Stimulated activated CD4-positive, alpha-beta T cell treated with anti-CD3 and anti-CD28 coated beads, Interleukin-2, amount 100 ng/mL, for 4 hours (primary cell): Measurements from ENCODE around the gene ANKS1B.
"Not testable (repeated sequence)": the region's sequence is repeated elsewhere in the genome, so short reads cannot be mapped to it uniquely, and the experiment has no call there.

Experiments
- DNase-seq: peaks from one replicate; pipeline ENCODE4 v3.0.0-alpha.2; 2020; ENCODE audit warnings: low read depth

The ANKS1B gene

GRCh38 chr12:98868538-98868937, 1116.2 kb downstream of the ANKS1B start:
- no peak for DNase-seq

GRCh38 chr12:98868076-98868475, 1116.7 kb downstream of the ANKS1B start:
- DNase-seq = no peak

DNA sequence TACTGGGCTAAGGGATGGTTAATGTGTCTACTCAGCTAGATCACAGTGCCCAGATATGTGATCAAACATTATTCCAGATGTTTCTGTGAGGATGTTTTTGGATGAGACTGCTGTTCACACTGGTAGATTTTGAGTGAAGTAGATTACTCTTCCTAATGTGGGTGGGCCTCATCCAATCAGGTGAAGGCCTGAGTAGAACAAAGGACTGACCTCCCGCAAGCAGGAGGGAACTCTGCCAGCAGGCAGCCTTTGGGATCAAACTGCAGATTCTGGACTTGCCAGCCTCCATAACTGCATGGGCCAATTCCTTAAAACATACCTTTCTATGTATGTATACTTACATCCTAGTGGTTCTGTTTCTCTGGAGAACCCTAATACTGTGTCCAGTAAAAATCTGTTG, 1120.4 kb downstream of the ANKS1B start:
- no peak for DNase-seq

GRCh38 chr12:98863167-98863566, 1121.6 kb downstream of the ANKS1B start:
- DNase-seq = no peak

DNA sequence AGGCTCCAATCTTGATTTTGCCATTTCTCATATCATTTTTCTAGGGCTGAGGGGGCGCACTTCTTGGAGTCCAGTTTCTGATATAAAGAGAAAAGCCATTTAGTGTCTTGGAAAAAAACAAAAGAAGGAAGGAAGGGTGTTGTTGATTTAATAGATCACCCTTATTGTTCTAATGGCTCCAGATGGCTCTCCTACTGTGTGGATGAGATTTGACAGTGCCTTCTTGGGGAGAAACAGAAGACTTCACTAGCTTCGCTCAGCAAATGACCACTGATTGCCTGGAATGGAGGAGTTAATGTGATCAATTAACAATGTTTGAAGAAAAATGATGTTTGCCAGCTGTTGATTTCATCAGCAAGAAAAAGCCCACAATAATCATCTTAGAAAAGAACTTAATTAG, 1123.5 kb downstream of the ANKS1B start:
- DNase-seq = no peak

GRCh38 chr12:98856897-98857540, 1127.7 kb downstream of the ANKS1B start:
- no peak for DNase-seq

- no peak for DNase-seq
These were observed 1132.6 kb downstream of the ANKS1B start for GRCh38 chr12:98852181-98852580.

DNA sequence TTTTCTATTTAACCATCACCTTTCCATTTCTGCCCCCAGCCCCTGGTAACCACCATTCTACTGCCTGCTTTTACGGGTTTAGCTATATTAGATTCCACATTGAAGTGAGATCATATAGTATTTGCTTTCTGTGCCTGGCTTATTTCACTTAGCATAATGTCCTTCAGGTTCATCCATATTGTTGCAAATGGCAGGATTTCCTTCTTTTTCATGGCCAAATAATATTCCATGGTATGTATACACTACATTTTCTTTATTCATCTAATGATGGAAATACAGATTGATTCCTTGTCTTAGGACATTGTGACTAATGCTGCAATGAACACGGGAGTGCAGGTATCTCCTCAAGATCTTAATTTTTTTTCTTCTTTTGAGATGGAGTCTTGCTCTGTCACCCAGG, 1137.5 kb downstream of the ANKS1B start:
- DNase-seq = no peak

- DNase-seq = no peak
These were observed 1138.8 kb downstream of the ANKS1B start for GRCh38 chr12:98845957-98846356.

- no peak for DNase-seq
These were observed 1144.4 kb downstream of the ANKS1B start for GRCh38 chr12:98840325-98840724.

- no peak for DNase-seq
These were observed 1146.5 kb downstream of the ANKS1B start for GRCh38 chr12:98838231-98838647.

DNA sequence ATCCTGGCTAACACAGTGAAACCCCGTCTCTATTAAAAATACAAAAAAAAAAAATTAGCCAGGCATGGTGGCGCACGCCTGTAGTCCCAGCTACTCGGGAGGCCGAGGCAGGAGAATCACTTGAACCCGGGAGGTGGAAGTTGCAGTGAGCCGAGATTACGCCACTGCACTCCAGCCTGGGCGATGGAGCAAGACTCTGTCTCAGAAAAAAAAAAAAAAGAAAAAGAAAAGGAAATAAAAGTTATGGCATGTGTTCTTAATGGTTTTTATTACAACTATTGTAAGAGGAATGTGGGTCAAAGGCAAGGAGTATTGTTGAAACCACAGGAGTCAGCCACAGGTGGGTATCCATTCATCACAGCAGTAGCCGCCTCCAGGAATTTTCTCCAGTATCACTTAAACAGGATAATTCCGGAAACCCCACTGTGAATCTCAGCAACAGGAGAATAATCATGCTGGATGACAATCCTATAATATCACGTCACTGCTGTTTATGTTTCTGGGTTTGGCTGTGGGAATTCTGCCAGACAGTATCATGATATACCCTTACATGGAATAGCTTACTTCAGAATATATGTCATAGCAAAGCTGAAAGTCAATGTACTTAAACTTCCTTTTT, 1147.5 kb downstream of the ANKS1B start:
- not testable (repeated sequence) for DNase-seq

DNA sequence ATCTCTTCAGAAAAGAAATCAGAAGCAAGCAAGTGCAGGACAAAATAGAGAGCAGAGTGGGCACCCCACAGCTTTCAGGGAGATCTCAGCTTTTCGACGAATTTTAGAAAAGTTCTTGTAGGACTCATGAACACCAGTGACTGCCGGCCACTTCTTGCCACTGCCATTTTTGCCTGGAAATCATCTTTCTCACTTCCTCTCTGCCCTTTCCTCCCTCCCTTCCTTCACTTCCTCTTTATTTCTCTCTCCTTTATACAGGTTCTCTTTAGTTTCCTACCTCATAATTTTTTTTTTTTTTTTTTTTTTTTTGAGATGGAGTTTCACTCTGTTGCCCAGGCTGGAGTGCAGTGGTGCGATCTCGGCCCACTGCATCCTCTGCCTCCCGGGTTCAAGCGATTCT, 1154.1 kb downstream of the ANKS1B start:
- no peak for DNase-seq

DNA sequence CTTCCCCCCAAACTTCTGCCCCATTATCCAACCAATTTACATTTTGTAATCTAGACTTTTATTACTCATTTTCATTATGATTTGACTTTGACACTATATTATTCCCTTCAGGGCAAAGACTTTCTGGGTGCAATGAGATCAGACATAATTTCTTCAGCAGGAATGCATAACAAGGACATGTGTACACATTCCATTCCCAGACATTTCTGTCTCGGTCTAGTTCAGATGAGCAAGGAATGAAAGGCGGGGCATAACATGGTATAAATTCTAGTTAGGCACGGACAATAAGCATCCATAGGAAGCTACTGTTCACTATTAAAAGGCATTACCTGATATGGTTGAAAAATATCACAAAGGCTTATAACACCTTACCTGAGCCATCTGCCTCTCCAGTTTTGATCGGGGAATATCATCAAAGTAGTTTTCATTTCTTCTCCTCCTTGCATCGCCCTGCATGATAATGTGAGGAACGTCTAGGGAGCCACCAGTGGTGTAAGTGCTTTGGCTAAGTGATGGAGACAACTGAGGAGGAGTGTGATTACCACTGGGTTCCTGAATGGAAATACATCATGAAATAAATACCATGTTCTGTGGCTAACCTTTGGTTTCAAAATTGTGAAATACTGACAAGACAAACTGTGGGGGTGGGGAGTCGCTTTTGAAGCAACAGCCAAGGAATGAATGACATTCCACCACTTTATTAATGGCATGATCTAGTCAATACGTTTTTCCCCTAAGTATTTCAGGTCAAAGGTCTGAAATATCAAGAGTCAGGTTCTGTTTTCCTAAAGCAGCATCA, 1155.7 kb downstream of the ANKS1B start:
- no peak for DNase-seq

- no peak for DNase-seq
These were observed 1161.7 kb downstream of the ANKS1B start for GRCh38 chr12:98823012-98823411.

GRCh38 chr12:98821866-98822265, 1162.9 kb downstream of the ANKS1B start:
- DNase-seq = no peak

- DNase-seq = no peak
These were observed 1163.5 kb downstream of the ANKS1B start for GRCh38 chr12:98821232-98821631.

DNA sequence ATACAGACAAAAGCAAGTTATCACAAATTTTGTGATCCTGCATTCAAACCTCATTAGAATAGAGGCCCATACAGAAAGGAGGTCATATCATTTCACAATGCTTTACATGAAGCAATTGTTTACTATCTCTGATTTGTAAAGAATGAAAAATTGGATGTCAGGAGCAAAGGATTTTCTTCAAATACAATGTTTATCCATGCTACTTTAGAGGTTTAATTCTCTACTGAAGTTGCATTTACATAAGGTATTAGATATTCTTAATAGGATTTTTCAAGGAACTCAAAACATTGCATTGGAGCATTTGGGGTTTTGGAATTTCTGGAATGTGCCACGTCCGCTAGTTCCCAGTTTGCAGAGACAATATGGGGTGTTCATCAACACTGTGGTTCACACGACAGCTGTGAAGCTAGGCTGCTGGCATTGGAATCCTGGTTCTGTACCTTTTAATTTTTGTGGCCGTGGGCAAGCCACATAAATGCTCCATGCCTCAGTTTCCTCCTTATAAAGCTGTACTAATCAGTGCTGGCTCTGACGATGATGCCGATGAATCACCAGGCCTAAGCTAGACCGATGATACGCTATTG, 1164.8 kb downstream of the ANKS1B start:
- no peak for DNase-seq

DNA sequence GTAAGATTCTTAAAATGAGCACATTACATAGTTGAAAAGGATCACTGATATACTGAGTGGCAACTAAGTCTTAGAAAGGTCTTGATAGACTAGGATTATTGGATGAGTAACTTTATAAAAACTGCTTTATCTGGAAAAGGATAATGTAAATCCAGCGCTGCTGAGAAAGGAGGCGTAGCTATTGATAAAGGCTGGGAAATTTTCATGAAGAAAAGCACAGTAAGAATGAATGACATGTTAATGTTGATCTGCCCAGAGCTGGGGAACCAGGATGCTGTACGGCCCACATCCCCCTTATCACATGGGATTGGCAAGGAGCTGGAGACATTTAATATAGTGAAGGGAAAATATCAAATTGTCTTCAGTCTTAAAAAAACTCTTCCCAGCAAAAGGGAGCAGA, 1165.7 kb downstream of the ANKS1B start:
- DNase-seq = no peak

- no peak for DNase-seq
These were observed 1166.5 kb downstream of the ANKS1B start for GRCh38 chr12:98818239-98818638.

- no peak for DNase-seq
These were observed 1167.0 kb downstream of the ANKS1B start for GRCh38 chr12:98817742-98818141.

DNA sequence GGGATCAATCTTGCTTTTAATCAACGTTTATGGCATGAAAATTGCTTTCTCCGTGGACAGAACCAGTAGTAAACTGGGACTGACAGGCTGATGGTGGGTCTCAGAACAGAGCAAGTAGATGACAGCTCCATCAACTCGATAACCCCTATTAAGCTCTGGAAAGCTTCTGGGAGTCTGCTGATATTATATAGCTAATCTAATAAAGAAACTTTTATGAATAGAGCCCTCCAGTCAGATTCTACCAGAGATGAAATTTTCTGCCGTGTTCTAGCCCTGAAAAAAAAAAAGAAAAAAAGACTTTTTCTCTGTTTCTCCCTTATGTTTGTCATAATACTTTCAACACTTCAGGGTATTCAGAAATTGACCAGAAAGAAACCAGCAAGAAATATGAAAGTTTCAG, 1168.0 kb downstream of the ANKS1B start:
- no peak for DNase-seq

DNA sequence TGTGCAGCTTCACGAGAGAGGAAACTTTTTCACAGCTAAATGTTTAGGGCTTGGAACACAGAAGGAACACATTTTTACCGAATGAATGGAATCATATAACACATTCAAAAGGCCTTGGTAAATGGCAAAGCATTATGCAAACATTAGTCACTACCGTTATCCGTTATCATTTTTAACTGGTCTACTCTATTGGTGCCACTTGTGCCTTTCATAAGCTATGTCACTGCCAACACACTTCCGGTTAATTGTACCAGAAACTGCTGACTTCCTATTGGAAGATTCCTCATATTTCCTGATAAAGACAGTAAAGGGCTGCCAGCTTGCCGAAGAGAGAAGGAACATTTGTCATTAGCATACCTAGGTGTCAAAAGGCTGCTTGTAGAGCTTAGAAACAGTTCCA, 1170.5 kb downstream of the ANKS1B start:
- no peak for DNase-seq
